ENCODE measurements around the gene WASHC1.
"Not testable (repeated sequence)": the region's sequence is repeated elsewhere in the genome, so short reads cannot be mapped to it uniquely, and the experiment has no call there.

Gene WASHC1

DNA sequence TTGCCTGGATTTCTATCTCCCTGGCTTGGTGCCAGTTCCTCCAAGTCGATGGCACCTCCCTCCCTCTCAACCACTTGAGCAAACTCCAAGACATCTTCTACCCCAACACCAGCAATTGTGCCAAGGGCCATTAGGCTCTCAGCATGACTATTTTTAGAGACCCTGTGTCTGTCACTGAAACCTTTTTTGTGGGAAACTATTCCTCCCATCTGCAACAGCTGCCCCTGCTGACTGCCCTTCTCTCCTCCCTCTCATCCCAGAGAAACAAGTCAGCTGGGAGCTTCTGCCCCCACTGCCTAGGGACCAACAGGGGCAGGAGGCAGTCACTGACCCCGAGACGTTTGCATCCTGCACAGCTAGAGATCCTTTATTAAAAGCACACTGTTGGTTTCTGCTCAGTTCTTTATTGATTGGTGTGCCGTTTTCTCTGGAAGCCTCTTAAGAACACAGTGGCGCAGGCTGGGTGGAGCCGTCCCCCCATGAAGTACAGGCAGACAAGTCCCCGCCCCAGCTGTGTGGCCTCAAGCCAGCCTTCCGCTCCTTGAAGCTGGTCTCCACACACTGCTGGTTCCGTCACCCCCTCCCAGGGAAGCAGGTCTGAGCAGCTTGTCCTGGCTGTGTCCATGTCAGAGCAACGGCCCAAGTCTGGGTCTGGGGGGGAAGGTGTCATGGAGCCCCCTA is 15.0 kb downstream of the WASHC1 start:
- not testable (repeated sequence) for DNase-seq

DNA sequence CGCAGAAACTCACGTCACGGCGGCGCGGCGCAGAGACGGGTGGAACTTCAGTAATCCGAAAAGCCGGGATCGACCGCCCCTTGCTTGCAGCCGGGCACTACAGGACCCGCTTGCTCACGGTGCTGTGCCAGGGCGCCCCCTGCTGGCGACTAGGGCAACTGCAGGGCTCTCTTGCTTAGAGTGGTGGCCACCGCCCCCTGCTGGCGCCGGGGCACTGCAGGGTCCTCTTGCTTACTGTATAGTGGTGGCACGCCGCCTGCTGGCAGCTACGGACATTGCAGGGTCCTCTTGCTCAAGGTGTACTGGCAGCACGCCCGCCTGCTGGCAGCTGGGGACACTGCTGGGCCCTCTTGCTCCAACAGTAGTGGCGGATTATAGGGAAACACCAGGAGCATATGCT is 18.1 kb downstream of the WASHC1 start:
- DNase-seq = not testable (repeated sequence)

DNA sequence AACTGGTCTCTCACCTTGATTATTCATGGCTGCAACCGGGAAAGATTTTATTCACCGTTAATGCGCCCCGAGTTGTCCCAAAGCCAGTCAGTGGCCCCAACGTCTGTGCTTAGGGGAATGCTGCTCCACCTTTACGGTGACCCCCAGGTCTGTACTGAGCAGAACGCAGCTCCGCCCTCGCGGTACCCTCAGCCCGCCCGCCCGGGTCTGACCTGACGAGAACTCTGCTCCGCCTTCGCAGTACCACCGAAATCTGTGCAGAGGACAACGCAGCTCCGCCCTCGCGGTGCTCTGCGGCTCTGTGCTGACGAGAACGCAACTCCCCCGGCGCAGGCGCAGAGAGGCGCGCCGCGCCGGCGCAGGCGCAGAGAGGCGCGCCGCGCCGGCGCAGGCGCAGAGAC is 18.6 kb downstream of the WASHC1 start:
- DNase-seq = not testable (repeated sequence)

DNA sequence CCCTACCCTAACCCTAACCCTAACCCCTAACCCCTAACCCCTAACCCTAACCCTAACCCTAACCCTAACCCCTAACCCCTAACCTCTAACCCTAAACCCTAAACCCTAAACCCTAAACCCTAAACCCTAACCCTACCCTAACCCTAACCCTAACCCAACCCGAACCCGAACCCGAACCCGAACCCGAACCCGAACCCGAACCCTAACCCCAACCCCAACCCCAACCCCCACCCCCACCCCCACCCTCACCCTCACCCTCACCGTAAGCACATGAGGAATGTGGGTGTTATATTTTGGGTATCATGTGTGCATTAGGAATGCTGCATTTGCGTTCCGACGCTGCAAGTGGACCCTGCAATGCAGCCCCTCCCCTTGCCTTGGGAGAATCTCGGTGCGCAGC is 19.0 kb downstream of the WASHC1 start:
- DNase-seq = peak; percentile 0 to 44
